GM21367 (cell line): ENCODE measurements around the gene DRGX.

Experiments
- ATAC-seq: cut with Tn5 transposase; IDR thresholded peaks from one replicate; pipeline ENCODE4 v1.9.1; 2021; ENCODE audit not compliant: unreplicated experiment

The DRGX gene

GRCh38 chr10:49322371-49323170 is 73.3 kb downstream of the DRGX start:
- no peak for ATAC-seq

GRCh38 chr10:49321021-49321420 is 74.9 kb downstream of the DRGX start:
- no peak for ATAC-seq

GRCh38 chr10:49320191-49320590 is 75.7 kb downstream of the DRGX start:
- ATAC-seq: no peak

- ATAC-seq: no peak
Observed at GRCh38 chr10:49319206-49319605, 76.7 kb downstream of the DRGX start.

GRCh38 chr10:49318755-49319154 is 77.1 kb downstream of the DRGX start:
- no peak for ATAC-seq

- ATAC-seq: no peak
Observed at GRCh38 chr10:49318028-49318427, 77.9 kb downstream of the DRGX start.

GRCh38 chr10:49314806-49315205 is 81.1 kb downstream of the DRGX start:
- no peak for ATAC-seq
